Kidney epithelial cell (primary cell): ENCODE results near the gene CHMP6. TPM values are rescaled to one million over a fixed set of nuclear protein-coding genes. Genes with fewer than 3 reads are reported as not detected.

Experiments used
- DNase-seq: peaks from one replicate; pipeline ENCODE4 v3.0.0-alpha.2; 2010; ENCODE audit warnings: low read depth
- H3K27me3 ChIP-seq: 2 replicates; pipeline ENCODE4 v1.6.0; 2011; ENCODE audit warnings: low read length; ENCODE audit not compliant: control insufficient read depth, insufficient read depth
- H3K36me3 ChIP-seq: 2 replicates; pipeline ENCODE4 v1.5.1; 2011; ENCODE audit warnings: low read length; ENCODE audit not compliant: control insufficient read depth, insufficient read depth
- H3K4me3 ChIP-seq: 2 replicates; pipeline ENCODE4 v1.5.1; 2011; ENCODE audit warnings: low read depth, mild to moderate bottlenecking, control low read depth, low read length
- total RNA-seq: library from RNA; depleted of rRNA; stranded (reverse); fragments of >200 nt; gene quantifications from 2 replicates; pipeline ENCODE4 v1.2.3, GENCODE V29; 2015
- TF ChIP-seq, protein P1 (sequence below): IDR thresholded peaks from 2 replicates; pipeline ENCODE4 v1.5.1; 2011; ENCODE audit warnings: mild to moderate bottlenecking, moderate library complexity, low read length, control low read depth, inconsistent platforms; ENCODE audit not compliant: insufficient read depth, poor library complexity, severe bottlenecking

The CHMP6 gene
- total RNA-seq, 1 donor from 2014 or later = 26.6 TPM

DNA sequence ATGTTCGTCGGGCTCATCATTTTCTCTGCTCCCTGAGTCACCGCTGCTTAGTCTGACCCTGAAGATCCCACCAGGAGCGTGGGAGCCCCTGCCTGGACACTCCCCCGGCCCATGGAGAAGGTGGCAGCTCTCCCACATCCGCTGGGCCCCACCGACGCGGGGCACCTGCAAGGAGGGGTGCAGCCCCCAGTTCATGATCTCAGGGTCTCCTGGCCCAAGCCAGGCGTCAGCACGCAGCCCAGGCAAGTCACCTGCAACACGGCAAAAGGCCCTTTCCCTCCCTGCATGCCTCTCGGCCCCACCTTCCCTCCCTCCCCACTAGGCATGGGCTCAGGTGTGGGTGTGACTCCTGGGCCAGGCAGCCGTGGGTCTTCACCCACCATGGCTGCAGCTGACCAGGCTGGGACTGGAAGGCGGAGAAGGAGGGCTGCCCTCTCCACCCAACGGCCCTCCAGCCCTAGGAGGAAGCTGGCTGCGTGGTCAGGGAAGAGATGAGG, 9.7 kb upstream of the CHMP6 start:
- no peak overlapping the region for H3K4me3 ChIP-seq
- no peak for DNase-seq

DNA sequence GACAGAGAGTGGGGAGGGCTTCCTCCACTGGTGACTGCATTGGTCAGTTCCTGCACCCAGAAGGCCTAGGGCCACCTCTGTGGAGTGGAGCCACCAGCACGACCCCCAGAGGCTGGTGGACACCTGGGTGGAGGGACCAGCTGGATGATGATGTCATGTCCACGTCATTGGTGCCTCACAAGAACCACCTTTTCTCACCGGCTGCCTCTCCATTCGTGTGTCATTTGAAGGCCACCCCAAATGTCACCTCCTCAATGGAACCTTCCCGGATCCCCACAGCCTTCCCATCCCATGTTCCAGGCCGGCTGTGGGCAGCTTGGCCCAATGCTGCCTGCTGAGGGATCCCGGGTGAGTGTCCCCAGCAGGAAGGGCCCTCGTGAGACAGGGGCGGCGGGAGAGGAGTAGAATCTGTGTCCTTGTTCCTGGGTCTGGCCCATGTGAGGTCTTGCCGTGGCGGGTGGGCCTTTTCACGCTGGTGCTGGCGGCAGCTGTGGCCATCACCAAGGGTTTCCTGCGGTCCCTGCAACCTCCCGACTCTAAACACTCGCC, 9.1 kb upstream of the CHMP6 start:
- no peak overlapping the region for H3K4me3 ChIP-seq
- TF ChIP-seq, protein P1, sequence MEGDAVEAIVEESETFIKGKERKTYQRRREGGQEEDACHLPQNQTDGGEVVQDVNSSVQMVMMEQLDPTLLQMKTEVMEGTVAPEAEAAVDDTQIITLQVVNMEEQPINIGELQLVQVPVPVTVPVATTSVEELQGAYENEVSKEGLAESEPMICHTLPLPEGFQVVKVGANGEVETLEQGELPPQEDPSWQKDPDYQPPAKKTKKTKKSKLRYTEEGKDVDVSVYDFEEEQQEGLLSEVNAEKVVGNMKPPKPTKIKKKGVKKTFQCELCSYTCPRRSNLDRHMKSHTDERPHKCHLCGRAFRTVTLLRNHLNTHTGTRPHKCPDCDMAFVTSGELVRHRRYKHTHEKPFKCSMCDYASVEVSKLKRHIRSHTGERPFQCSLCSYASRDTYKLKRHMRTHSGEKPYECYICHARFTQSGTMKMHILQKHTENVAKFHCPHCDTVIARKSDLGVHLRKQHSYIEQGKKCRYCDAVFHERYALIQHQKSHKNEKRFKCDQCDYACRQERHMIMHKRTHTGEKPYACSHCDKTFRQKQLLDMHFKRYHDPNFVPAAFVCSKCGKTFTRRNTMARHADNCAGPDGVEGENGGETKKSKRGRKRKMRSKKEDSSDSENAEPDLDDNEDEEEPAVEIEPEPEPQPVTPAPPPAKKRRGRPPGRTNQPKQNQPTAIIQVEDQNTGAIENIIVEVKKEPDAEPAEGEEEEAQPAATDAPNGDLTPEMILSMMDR = no peak
- no peaks in the 10 kb centered on the region for H3K36me3 ChIP-seq
- no peak for DNase-seq
- peaks cover 27% of the 10 kb centered on the region for H3K27me3 ChIP-seq

More for the DNA sequence above, 9.7 kb upstream of the CHMP6 start:
- peaks cover 26% of the 10 kb centered on the region for H3K27me3 ChIP-seq
- TF ChIP-seq, protein P1 = no peak
- no peaks in the 10 kb centered on the region for H3K36me3 ChIP-seq

DNA sequence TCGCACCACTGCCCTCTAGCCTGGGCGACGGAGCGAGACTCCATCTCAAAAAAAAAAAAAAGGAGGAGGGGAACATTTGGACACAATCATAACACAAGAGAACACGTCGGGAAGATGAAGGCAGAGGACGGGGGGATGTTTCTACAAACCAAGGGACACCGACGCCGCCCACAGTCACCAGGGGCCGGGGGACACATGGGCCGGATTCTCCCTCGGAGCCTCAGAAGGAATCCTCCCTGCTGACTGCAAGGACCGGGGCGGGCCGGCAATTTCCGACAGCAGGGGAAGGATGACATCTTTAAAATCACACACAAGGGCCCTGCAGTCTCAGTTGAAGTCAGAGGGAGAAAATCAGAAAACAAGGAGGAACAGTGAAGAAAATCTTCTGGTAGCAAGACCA, 8.1 kb upstream of the CHMP6 start:
- Histone ChIP-seq H3K27me3 (peaks cover 30% of the 10 kb centered on the region), H3K36me3 (no peaks in the 10 kb centered on the region), H3K4me3 (no peak overlapping the region)
- DNase-seq = no peak
- TF ChIP-seq, protein P1 = no peak

DNA sequence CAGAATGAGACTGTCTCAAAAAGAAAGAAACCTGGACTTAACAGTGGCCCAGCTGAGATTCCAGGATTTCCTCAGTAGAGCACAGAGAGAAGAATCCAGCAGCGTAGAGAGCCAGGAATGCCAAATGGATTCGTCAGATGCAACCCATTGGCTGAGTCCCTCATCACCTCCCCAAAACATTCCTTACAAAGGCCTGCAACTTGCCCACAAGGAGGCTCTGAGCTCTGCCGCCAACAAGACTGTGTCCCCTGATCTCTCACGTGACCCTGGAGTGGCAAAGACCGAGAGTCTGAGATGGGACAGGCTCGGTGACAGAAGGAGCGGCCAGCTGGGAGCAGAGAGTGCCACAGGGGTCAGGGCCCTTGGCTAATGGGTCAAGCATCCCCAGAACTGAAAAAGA, 6.9 kb upstream of the CHMP6 start:
- TF ChIP-seq, protein P1 = peak; percentile 11
- no peaks in the 10 kb centered on the region for H3K36me3 ChIP-seq
- H3K4me3 ChIP-seq = no peak overlapping the region
- DNase-seq = no peak
- H3K27me3 ChIP-seq = peaks cover 30% of the 10 kb centered on the region

DNA sequence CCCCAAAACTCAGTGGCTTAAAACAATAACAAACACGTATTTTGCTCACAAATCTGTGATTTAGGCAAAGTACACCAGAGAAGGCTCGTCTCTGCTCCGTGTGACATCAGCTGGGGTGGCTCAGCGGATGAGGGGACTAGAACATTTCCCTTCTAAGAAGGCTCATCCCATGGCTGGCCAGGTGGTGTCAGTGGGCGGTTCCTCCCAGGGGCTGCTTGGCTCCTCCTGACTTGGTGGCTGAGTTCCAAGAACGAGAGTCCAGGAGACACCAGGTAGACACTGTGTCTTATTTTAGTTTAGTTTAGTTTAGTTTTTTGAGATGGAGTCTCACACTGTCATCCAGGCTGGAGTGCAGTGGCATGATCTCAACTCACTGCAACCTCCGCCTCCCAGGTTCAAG, 5.6 kb upstream of the CHMP6 start:
- Histone ChIP-seq H3K36me3 (no peaks in the 10 kb centered on the region), H3K27me3 (peaks cover 25% of the 10 kb centered on the region), H3K4me3 (no peak overlapping the region)
- no peak for DNase-seq
- TF ChIP-seq, protein P1 = no peak
